Lower leg skin (tissue), 4 donors: ENCODE data around the gene CCK. TPM values are rescaled to one million over a fixed set of nuclear protein-coding genes. Genes with fewer than 3 reads are reported as not detected.

ENCODE experiments used
- DNase-seq, 2 donors: peaks; one replicate each; pipeline ENCODE4 v3.0.0-alpha.2; 2019; ENCODE audit warnings: low spot score in 2 of 2
- H3K4me3 ChIP-seq: fragments of 200-600 bp; sonication (generic); 2 replicates; pipeline ENCODE4 v1.5.1; 2017; ENCODE audit warnings: mild to moderate bottlenecking, low read depth; ENCODE audit not compliant: poor library complexity, severe bottlenecking
- POLR2A ChIP-seq, 2 donors: fragments of 450-650 bp; IDR thresholded peaks; one replicate each; pipeline ENCODE4 v1.6.1; 2016 to 2017; ENCODE audit warnings: antibody characterized with exemption in 2 of 2, mild to moderate bottlenecking in 1 of 2, moderate library complexity in 1 of 2
- WGBS, 2 donors: methylation state at CpG; one replicate each; pipeline ENCODE4 v1.1.5; 2018; 5-methylcytosine and 5-hydroxymethylcytosine counted together
- intact Hi-C: fragments of 100-400 bp; cut with DNase I; formaldehyde crosslinking; loops from one replicate; pipeline ENCODE4 v1.15.0; 2023; ENCODE audit warnings: low total_unique reads
- total RNA-seq, 4 donors: library from RNA; depleted of rRNA; stranded (reverse); fragments of >200 nt; gene quantifications; one replicate each; pipeline ENCODE4 v1.1.0, GENCODE V29; 2016
- TF ChIP-seq, protein P1 (sequence below), 3 donors: fragments of 450-650 bp; IDR thresholded peaks; one replicate each; pipeline ENCODE4 v1.5.1; 2016; ENCODE audit warnings: antibody characterized with exemption in 3 of 3, mild to moderate bottlenecking in 3 of 3, moderate library complexity in 2 of 3

The CCK gene
- total RNA-seq, 4 donors from 2014 or later = 0.91 TPM; not detected in 3

DNA sequence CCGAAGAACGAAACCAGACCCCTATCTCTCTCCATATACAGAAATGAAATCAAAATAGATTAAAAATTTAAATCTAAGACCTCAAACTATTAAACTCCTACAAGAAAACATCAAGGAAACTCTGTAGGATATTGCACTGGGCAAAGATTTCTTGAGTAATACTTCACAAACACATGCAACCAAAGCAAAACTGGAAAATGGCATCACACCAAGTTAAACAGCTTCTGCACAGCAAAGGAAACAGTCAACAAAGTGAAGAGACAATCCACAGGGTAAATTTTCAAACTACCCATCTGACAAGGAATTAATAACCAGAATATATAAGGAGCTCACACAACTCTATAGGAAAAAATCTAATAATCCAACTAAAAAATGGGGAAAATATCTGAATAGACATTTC lies 29.4 kb downstream of the CCK start:
- intact Hi-C loops = no loop called here
- WGBS, 2 donors = 98% methylated on average over 2 of the region's 2 CpGs
- no peak overlapping the region for H3K4me3 ChIP-seq
- DNase-seq = no peak
- TF ChIP-seq, protein P1, sequence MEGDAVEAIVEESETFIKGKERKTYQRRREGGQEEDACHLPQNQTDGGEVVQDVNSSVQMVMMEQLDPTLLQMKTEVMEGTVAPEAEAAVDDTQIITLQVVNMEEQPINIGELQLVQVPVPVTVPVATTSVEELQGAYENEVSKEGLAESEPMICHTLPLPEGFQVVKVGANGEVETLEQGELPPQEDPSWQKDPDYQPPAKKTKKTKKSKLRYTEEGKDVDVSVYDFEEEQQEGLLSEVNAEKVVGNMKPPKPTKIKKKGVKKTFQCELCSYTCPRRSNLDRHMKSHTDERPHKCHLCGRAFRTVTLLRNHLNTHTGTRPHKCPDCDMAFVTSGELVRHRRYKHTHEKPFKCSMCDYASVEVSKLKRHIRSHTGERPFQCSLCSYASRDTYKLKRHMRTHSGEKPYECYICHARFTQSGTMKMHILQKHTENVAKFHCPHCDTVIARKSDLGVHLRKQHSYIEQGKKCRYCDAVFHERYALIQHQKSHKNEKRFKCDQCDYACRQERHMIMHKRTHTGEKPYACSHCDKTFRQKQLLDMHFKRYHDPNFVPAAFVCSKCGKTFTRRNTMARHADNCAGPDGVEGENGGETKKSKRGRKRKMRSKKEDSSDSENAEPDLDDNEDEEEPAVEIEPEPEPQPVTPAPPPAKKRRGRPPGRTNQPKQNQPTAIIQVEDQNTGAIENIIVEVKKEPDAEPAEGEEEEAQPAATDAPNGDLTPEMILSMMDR (IDR thresholded peaks at IDR 0.05) = no peak
- TF ChIP-seq POLR2A (IDR thresholded peaks at IDR 0.05) = no peak

DNA sequence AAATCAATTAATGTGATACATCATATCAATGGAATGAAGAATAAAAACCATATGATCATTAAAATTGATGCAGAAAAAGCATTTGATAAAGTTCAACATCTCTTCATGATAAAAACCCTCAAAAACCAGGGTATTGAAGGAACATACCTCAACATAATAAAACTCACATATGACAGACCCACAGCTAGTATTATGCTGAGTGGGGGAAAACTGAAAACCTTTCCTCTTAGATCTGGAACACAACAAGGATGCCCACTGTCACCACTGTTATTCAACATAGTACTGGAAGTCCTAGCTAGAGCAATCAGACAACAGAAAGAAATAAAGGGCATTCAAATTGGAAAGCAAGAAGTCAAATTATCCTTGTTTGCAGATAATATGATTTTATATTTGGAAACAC lies 30.5 kb downstream of the CCK start:
- TF ChIP-seq, protein P1 (IDR thresholded peaks at IDR 0.05) = no peak
- H3K4me3 ChIP-seq = no peak overlapping the region
- intact Hi-C loops = no loop called here
- no peak for DNase-seq

DNA sequence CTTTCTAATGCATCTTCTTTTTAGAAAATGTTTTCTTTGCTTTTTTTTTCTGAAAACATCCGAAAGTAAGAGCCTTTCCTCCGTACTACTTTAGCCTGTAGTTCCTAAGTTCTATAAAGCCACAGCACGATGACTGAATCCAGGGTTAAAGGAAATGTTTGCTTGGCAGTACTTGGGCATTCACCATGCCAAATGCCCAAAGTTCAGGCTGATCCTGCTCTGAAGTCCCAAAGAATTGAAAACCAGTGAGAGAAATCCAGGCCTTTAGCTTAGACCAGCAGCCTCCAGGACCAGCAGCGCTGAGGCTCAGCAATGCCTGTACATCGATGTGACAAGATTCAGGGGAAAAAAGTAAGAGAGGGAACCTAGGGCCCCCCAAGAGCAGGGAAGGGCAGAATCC lies 35.1 kb downstream of the CCK start:
- 82% methylated on average over 5 of the region's 5 CpGs for WGBS, 2 donors
- no peak for TF ChIP-seq POLR2A (IDR thresholded peaks at IDR 0.05)
- TF ChIP-seq, protein P1 (IDR thresholded peaks at IDR 0.05) = no peak

DNA sequence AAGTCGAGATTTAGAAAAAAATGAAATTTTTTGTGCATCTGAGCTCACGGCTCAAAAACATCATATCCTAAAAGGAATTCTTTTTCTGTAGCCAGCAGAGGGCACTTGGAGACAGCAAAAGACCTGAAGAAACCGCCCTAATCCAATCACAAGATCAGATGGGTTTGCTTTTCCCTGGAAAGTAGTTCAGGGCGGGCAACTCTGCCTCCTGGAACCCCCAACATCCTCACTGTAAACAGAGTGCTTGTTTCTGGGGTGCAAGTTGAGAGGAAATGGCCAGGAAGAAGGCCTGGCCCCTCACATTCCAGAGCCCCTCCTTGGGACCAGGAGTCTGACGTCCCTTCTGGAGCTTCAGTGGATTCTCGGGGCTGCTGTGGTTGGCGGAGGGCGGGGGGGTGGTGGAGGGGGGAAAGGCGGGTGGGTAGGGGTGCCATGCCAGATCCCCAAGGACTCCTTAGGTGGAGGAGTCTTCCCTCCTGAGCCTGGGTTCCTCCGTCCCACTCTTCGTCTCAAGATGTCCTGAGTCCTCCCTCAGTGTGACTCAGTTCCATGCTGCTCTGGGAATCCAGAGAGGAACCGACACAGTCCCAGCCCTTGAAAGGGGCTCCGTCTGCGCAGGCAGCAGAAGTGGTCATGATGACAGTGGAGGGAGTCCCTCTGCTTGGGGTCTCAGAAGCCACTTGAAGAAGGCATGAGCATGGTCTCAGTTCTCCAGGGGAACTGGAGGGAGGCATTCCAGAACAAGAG lies 35.9 kb downstream of the CCK start:
- WGBS, 2 donors = 31 to 45% methylated on average over 13 to 14 of the region's 14 CpGs
- intact Hi-C loops = loop anchor here (5.0 kb wide), 1 partner anchor 212 kb away; no protein-coding TSS in a partner anchor
- H3K4me3 ChIP-seq = no peak overlapping the region

More for the DNA sequence above, 35.1 kb downstream of the CCK start:
- intact Hi-C loops = no loop called here
- DNase-seq = no peak
- no peak overlapping the region for H3K4me3 ChIP-seq

DNA sequence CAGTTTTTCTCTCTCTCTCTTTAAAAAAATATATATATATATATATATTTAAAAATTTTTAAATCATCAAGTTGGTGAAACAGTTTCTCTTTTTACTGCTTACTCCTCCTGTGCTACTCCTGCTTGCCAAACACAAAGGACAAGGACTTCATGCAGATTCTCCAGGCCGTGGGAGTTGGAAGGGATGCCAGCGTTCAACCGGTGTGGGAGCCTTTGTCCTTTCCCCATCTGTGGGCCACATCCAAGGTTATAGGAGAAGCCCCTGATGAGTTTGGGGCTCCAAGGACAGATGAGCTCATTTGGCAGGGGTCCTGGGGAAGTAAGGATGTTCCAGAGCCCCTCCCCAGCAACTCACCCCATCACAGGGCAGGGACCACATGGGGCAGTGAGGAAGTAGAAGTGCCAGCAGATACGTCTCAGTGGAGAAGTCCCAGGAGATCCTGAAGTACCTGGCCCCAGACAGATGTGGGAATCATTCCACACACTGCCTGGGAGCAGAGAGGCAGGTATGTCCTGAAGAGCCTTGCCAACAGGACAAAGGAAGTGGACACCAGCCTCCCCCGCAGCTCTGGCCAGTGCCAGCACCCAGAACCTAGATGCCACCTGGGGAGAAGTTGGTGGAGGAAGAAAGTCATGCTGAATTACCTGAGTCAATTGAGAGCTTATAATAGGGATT lies 36.6 kb downstream of the CCK start:
- intact Hi-C loops = loop anchor here (5.0 kb wide), 1 partner anchor 213 kb away; no protein-coding TSS in a partner anchor

More for the DNA sequence above, 35.9 kb downstream of the CCK start:
- DNase-seq = no peak
- no peak for TF ChIP-seq POLR2A (IDR thresholded peaks at IDR 0.05)
- TF ChIP-seq, protein P1 (IDR thresholded peaks at IDR 0.05) = no peak

More for the DNA sequence above, 36.6 kb downstream of the CCK start:
- TF ChIP-seq POLR2A (IDR thresholded peaks at IDR 0.05) = no peak
- TF ChIP-seq, protein P1 (IDR thresholded peaks at IDR 0.05) = no peak
- no peak overlapping the region for H3K4me3 ChIP-seq
- DNase-seq = no peak
- 39 to 50% methylated on average over 5 of the region's 5 CpGs for WGBS, 2 donors
